HG03060 (cell line): ENCODE measurements around the gene MPV17L.
"Not testable (repeated sequence)": the region's sequence is repeated elsewhere in the genome, so short reads cannot be mapped to it uniquely, and the experiment has no call there.

Experiments used
- ATAC-seq: cut with Tn5 transposase; IDR thresholded peaks from one replicate; pipeline ENCODE4 v1.9.1; 2021; ENCODE audit warnings: low read depth, moderate number of reproducible peaks; ENCODE audit not compliant: unreplicated experiment

MPV17L gene

DNA sequence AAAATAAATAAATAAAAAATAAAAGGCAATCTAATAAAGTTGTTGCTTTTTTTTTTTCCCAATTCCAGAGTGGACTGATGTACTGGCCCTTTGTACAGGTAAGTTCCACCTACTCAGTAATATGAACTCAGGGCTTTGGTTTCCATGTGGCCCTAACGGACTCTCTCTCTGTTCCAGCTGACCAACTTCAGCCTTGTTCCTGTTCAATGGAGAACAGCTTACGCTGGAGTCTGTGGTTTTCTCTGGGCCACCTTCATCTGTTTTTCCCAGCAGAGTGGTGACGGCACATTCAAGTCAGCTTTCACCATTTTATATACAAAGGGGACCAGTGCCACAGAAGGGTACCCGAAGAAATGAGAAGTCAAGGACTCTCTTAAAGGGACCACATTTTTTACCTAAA, 12.2 kb downstream of the MPV17L start:
- ATAC-seq: not testable (repeated sequence)

DNA sequence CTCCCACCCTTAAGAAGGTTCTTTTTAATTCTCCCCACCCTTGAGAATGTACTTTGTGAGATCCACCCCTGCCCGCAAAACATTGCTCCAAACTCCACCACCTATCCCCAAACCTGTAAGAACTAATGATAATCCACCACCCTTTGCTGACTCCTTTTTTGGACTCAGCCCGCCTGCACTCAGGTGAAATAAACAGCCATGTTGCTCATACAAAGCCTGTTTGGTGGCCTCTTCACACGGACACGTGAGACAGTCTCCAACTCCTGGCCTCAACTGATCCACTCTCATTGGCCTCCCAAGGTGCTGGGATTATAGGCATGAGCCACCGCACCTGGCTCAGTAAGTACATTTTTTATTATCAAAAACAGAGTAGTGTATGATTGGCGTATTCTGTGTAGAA, 13.9 kb downstream of the MPV17L start:
- not testable (repeated sequence) for ATAC-seq

DNA sequence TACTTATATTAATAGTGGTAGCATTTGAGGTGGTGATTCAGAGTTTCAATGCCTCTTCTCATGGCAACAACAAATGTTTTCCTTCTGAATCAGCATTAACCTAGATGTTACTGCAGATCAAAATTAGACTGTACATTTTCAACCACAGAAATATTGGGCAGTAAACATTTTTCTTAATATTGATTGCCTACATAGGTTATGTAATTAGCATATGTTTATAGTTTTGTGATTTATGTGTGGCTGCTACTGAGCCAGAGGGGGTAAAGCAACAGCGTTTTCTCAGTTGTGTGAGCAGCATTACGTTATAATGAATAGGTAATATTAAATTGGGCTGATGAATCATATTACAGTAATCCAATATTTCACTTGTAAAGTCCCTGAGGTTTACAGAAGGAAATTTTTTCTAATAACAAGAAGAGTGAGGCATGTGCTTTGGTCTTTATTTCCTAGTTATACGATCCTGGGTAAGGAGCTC, 20.0 kb downstream of the MPV17L start:
- no peak for ATAC-seq

DNA sequence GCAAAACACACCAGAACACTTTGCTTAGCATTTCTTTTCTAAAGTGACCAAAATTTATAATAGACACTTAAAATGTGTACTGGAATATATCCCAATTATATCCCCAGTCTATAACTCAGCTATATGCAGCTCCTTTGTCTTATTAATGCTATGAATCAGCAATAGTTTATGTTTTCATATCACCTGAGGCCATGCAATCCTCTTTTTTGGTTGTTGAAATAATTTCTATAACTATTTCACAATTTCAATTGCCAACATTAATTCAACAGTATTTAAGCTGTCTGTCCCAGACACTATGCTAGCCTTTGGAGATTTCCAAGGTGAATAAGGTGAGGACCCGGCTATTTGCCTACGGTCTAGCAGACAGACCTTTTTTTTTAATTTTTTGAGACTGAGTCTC, 21.6 kb downstream of the MPV17L start:
- ATAC-seq: no peak

DNA sequence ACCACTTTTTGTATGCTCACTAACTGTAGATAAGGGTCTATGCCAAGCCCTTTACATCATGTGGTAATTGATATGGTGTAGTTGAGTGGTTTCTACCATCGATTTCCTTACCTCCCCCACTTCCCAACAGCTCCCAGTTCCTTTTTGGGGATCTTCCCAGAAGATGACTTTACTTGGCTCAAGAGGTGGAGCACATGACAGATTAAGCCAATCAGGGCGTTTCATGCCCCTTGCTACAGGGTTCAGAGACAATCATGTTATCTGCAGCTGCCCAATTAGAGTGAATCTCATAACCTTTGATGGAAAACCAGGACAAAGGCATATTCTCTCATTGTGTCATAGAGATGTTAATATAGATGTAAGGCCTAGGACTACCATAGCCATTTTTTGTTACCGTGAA, 22.7 kb downstream of the MPV17L start:
- no peak for ATAC-seq

DNA sequence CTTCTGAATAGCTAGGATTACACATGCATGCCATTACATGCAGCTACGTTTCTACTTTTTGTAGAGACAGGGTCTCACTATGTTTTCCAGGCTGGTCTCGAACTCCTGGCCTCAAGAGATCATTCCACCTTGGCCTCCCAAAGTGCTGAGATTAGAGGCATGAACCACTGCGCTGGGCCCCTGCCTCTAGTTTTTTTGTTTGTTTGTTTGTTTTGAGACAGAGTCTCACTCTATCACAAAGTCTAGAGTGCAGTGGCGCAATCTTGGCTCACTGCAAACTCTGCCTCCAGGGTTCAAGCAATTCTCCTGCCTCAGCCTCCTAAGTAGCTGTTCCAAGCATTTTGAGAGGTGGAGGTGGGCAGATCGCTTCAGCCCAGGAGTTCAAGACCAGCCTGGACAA, 26.1 kb downstream of the MPV17L start:
- ATAC-seq: not testable (repeated sequence)

DNA sequence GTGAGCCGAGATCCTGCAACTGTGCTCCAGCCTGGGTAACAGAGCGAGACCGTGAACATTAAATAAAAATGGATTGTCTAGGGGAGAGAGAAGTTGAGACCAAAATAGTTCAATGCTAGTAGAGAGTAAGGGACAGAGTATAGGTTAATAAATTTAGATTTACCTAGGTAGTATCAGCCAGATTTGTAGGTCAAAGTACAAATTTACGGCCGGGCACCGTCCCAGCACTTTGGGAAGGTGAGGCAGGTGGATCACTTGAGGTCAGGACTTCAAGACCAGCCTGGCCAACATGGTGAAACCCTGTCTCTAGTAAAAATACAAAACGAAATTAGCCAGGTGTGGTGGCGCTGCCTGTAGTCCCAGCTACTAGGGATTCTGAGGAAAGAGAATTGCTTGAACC, 26.7 kb downstream of the MPV17L start:
- ATAC-seq: no peak

DNA sequence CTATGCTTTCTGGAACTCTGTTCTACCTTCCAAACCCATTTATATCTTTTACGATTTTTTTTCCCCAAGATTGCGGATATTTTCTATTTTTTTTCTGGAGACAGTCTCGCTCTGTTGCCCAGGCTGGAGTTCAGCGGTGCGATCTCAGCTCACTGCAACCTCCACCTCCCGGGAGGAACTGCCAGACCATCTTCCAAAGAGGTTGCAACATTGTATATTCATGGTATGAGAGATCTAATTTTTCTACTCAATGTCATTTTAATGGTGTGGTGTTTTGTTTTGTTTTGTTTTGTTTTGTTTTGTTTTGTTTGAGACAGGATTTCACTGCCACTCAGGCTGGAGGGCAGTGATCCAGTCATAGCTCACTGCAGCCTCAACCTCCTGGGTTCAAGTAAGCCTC, 30.3 kb downstream of the MPV17L start:
- ATAC-seq: no peak

DNA sequence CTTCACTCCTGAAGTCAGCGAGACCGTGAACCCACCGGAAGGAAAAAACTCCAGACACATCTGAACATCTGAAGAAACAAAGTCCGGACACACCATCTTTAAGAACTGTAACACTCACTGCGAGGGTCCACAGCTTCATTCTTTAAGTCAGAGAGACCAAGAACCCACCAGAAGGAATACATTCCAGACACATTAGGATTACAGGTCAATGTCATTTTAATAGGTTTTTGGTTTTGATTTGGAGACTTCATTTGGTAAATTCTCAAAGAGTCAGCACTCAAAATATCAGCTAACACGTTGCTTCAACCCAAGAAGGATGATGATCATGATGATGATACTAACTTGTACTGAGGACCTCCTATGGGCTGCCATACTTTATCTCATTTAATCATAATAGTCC, 31.2 kb downstream of the MPV17L start:
- ATAC-seq: no peak

DNA sequence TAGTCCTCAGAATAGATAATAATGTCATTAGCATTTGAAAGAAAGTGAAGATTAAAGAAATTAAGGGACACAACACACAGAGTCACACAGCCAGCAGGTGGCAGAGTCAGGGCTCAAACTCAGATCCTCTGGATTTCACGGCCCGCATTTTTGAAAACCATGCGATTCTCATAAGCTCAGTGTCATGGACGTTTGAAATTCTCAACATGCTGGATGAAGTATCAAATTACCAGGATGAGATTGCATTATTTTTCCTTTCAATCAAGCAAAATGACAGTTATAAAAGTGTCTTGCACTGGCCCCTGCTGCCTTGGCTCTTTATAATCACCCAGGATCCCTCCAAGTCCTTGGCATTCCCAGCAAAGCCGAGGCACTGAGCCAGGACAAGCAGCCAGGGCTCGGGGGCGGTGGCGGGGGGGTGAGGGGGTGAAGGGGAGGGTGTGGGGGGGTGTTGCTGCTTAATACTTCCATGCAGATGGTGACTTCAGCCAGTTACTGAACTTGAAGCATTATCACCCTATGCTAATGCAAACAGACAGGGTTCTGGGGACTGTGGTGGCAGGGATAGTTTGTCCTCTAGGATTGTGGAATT, 32.2 kb downstream of the MPV17L start:
- no peak for ATAC-seq

DNA sequence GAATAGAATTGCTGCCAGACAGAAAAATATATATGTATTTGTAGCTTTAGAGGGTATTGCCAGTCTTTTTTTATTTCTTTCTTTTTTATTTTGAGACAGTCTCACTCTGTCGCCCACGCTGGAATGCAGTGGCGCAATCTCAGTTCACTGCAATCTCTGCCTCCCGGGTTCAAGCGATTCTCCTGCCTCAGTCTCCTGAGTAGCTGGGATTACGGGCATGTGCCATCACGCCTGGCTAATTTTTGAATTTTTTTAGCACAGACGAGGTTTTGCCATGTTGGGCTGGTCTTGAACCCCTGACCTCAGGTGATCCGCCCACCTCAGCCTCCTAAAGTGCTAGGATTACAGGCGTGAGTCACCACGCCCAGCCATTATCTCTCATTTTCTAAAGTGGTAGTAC, 35.3 kb downstream of the MPV17L start:
- not testable (repeated sequence) for ATAC-seq

DNA sequence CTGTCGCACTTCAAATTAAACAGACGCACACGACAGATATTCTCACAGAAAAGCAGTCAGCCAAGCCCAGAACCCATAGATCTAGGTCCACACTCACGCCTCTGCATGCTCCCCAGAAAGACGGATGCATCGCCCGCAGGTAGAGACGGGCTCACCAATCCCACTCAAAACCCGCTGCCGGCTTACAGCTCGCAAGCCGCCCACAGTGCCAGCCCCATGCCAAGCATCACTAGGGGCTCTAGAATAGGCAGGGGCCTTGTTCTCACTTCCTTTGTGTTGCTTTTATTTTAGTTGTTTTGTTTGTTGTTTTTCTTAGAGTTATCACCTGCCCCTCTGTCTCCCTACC, 38.5 kb downstream of the MPV17L start:
- no peak for ATAC-seq

DNA sequence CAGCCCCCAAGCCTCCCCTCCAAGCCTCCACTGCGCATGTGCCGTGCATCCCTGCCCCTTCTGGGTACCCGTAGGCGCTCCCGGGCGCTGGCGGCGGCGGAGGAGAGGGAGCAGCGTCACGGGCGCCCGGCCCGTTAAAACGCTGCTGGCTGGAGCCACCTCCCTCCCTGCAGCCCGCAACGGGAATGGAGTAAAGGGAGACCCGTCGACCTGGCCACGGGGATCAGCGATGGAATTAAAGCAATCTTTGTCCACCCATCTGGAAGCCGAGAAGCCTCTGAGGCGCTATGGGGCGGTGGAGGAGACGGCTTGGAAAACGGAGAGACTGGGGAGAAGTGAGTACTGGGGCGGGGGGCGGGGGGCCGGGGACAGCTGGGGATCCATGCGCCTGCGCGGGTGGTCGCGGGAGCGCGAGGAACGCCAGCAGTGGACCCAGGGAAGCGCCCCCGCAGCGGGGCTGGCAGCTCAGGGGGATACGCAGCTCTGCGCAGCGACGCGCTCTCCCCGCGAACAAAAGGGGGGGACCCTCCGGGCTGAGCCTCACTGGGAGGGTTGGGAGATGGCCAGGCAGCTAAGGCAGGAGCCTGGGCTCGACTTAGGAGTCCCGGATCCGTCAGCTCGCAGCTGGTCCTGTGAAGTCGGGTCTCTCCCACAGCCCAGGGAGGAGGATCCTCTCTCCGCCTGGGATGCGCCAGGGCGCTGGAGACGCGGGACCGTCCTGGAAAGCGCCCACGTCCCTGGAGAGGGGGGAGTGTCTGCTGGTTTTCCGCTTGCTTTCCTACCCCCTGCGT, 39.1 kb downstream of the MPV17L start, which contains the start of gene BMERB1:
BMERB1 (plus strand) TSS at position 164 of the 791 bp plus-strand sequence; CDS start at position 230, 66 bp downstream.
- ATAC-seq: no peak

DNA sequence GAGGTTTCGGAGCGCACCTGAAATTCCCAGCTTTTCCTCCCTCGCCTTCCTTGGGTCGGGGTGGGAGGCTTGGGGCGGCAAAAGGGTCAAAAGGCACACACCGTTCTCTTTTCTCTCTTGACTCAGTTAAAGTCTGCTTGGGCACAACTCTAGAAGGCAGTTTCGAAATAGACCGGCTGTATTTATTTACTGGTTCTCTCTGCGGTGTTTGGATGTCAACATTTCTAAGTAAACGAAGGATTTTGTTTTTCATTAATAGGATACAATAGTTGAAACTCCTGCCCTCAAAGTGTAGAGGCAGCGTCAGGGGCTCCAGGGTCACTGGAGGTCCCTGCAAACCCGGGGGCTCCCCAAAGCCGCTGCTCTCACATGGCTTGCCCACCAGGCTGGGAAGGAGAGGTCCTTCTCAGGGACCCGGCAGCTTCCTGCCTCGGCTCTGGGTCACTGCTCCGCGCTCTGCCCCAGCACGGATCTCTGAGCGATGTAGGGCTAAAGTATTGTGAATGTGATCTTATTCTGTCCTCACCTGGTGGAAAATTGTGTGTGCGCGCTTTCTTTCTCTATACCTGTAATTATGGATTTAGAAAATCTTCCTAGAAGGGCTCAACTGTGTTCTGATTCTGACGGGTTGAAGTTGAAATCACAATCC, 39.8 kb downstream of the MPV17L start:
- no peak for ATAC-seq

DNA sequence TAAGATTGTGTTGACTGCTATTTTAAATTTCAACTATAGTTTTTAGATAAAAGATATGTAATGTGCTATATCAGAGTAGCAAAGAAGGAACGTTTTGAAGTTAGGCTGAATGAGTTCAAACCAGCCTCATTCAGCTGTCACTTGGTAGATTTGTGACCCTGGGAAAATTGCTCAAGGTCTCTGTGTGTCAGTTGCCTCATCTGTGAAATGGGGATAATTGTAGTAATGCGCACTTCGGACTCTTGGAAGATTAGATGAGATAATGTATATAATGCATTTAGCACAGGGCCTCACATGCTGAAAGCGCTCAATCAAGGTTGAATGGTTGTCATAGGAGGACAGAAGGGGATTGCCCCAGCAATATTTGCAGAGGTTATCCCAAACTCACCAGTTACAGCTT, 43.5 kb downstream of the MPV17L start:
- no peak for ATAC-seq

DNA sequence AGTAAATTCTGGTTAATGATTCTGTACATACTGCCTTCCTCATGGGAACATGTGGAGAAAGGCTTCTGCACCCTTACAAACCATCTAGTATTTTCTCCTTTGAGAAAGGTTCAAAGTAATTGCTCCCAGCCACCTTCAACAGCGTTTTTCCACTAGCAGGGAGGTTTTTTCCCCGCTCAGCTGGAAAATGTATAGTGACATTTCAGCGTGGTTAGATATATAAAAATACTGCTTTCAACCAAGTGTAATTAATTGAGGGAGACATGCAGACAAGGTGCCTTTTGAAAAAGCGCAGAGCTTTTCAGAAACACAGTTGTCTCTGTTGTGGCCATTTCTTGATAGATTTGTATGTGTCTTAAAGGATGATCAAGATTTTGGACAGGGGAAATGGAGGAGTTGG, 44.0 kb downstream of the MPV17L start:
- no peak for ATAC-seq

DNA sequence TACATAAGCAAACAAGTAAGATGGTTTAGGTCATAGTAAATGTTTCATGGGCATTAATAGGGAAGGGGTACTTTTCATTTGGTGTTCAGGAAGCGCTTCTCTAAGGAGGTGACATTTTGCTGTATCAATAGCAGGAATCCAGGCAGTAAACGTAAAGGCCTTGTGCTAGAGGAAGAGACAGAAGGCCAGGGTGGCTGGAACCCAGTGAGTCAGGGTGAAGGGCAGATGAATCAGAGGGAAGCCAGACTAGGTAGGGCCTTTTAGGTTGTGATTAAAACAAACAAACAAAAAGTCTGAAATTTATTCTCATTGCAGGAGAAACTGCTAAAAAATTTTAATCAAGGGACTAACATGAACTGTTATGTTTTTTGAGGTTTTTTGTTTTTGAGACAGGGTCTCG, 45.3 kb downstream of the MPV17L start:
- no peak for ATAC-seq

DNA sequence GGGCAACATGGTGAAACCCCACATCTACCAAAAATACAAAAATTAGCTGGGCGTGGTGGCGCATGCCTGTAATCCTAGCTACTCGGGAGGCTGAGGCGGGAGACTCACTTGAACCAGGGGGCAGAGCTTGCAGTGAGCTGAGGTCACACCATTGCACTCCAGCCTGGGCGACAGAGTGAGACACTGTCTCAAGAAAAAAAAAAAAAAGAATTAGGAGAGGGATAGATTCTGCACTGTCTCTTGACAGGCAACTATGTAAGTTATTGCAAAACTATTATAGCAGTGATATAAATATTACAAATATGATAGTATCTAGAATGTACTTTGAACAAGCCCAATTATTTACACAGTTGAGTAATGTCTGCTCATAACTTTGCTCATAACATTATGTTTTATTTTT, 46.6 kb downstream of the MPV17L start:
- ATAC-seq: not testable (repeated sequence)

DNA sequence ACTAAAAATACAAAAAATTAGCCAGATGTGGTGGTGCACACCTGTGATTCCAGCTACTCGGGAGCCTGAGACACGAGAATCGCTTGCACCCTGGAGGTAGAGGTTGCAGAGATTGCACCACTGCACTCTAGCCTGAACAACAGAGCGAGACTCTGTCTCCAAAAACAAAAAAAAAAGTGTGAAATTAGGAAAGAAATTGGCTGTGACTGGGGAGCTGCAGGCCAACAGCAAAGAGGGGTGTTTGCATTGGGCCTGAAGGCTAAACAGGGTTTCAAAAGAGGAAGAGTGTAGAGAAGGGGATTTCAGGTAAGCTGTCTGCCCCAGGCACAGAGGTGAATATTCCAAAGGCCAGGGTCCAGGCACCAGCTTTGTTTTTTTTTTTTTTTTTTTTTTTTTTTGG, 48.2 kb downstream of the MPV17L start:
- ATAC-seq: no peak

DNA sequence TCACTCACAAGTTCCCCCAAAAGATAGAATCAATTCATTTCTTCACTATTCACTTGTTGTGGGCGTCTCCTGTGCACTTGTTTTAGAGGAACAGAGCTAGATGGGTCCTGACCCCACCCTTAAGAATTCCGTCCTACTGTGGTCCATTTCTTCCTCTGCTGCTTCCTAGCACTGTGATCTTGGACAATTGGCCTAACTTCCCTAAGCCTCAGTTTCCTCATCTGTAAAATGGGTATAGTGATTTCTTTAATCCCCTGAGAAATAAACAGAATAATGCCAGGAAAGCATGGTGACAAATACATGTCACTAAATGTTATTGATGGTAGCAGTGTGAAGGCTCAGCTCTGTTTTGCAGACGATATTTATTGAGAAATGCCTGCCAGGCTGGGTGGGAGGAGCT, 48.7 kb downstream of the MPV17L start:
- ATAC-seq: no peak

DNA sequence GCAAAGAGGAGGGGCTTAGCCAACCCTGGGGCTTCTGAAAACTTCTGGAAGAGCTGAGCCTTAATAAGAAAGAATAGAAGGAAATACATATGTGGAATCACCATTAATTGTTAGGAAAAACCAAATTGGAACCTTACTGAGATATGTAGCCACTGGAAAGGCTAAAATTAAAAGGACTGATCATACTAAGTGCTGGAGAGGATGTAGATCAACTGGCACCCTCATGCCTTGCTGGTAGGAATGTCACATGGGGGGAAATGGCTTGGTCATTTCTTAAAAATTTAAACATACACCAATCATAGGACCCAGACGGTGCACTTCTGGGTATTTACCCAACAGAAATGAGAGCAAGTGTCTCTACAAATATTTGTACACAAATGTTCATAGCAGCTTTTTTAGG, 49.9 kb downstream of the MPV17L start:
- no peak for ATAC-seq

DNA sequence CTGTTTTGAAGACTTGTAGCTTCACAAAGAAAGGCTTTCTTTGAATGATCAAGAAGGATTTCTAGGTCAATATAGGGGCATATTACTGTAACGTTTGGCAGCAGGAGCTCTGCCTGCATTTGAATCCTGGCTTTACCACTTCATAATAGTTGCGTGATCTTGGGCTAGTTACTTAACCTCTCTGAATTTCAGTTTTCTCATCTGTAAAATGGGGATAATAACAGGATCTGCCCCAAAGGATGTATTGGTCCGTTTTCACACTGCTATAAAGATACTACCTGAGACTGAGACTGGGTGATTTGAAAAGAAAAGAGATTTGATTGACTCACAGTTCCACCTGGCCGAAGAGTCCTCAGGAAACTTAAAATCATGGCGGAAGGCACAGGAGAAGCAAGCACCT, 51.3 kb downstream of the MPV17L start:
- no peak for ATAC-seq
